ENCODE measurements around the gene CTNNA3.
"Not testable (repeated sequence)": the region's sequence is repeated elsewhere in the genome, so short reads cannot be mapped to it uniquely, and the experiment has no call there.

DNA sequence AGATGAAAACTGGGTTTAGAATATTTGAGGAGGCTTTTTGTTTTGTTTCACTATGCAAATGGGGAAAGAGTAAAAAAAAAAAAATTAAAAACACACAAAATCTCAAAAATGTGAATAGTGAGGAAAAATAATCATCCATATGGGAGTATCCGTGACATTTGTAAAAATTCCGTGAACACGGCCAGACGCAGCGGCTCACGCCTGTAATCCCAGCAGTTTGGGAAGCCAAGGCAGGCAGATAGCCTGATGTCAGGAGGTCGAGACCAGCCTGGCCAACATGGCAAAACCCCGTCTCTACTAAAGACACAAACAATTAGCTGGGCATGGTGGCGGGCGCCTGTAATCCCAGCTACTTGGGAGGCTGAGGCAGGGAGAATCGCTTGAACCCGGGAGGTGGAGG is 1342.2 kb downstream of the CTNNA3 start:
- TF ChIP-seq, protein P1, sequence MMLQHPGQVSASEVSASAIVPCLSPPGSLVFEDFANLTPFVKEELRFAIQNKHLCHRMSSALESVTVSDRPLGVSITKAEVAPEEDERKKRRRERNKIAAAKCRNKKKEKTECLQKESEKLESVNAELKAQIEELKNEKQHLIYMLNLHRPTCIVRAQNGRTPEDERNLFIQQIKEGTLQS (IDR thresholded peaks at IDR 0.05) = not testable (repeated sequence)
- TF ChIP-seq, protein P2, sequence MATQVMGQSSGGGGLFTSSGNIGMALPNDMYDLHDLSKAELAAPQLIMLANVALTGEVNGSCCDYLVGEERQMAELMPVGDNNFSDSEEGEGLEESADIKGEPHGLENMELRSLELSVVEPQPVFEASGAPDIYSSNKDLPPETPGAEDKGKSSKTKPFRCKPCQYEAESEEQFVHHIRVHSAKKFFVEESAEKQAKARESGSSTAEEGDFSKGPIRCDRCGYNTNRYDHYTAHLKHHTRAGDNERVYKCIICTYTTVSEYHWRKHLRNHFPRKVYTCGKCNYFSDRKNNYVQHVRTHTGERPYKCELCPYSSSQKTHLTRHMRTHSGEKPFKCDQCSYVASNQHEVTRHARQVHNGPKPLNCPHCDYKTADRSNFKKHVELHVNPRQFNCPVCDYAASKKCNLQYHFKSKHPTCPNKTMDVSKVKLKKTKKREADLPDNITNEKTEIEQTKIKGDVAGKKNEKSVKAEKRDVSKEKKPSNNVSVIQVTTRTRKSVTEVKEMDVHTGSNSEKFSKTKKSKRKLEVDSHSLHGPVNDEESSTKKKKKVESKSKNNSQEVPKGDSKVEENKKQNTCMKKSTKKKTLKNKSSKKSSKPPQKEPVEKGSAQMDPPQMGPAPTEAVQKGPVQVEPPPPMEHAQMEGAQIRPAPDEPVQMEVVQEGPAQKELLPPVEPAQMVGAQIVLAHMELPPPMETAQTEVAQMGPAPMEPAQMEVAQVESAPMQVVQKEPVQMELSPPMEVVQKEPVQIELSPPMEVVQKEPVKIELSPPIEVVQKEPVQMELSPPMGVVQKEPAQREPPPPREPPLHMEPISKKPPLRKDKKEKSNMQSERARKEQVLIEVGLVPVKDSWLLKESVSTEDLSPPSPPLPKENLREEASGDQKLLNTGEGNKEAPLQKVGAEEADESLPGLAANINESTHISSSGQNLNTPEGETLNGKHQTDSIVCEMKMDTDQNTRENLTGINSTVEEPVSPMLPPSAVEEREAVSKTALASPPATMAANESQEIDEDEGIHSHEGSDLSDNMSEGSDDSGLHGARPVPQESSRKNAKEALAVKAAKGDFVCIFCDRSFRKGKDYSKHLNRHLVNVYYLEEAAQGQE (IDR thresholded peaks at IDR 0.05) = not testable (repeated sequence)
- TF ChIP-seq SP1 (IDR thresholded peaks at IDR 0.05); JUND (IDR thresholded peaks at IDR 0.05); RAD21 (IDR thresholded peaks at IDR 0.05); TAF1 (conservative IDR thresholded peaks at IDR 0.05); FOXA1 (IDR thresholded peaks at IDR 0.05); HNF4G (IDR thresholded peaks at IDR 0.05); FOXA2 (IDR thresholded peaks at IDR 0.05); GABPA (IDR thresholded peaks at IDR 0.05 in 1 of 2, conservative IDR thresholded peaks at IDR 0.05 in 1 of 2): not testable (repeated sequence)
- TF ChIP-seq, protein P3, sequence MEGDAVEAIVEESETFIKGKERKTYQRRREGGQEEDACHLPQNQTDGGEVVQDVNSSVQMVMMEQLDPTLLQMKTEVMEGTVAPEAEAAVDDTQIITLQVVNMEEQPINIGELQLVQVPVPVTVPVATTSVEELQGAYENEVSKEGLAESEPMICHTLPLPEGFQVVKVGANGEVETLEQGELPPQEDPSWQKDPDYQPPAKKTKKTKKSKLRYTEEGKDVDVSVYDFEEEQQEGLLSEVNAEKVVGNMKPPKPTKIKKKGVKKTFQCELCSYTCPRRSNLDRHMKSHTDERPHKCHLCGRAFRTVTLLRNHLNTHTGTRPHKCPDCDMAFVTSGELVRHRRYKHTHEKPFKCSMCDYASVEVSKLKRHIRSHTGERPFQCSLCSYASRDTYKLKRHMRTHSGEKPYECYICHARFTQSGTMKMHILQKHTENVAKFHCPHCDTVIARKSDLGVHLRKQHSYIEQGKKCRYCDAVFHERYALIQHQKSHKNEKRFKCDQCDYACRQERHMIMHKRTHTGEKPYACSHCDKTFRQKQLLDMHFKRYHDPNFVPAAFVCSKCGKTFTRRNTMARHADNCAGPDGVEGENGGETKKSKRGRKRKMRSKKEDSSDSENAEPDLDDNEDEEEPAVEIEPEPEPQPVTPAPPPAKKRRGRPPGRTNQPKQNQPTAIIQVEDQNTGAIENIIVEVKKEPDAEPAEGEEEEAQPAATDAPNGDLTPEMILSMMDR (IDR thresholded peaks at IDR 0.05; ENCODE audit: low read depth, low read length, missing input control) = not testable (repeated sequence)
- TF ChIP-seq, protein P4, sequence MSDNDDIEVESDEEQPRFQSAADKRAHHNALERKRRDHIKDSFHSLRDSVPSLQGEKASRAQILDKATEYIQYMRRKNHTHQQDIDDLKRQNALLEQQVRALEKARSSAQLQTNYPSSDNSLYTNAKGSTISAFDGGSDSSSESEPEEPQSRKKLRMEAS (IDR thresholded peaks at IDR 0.05) = not testable (repeated sequence)
- TF ChIP-seq, protein P5, sequence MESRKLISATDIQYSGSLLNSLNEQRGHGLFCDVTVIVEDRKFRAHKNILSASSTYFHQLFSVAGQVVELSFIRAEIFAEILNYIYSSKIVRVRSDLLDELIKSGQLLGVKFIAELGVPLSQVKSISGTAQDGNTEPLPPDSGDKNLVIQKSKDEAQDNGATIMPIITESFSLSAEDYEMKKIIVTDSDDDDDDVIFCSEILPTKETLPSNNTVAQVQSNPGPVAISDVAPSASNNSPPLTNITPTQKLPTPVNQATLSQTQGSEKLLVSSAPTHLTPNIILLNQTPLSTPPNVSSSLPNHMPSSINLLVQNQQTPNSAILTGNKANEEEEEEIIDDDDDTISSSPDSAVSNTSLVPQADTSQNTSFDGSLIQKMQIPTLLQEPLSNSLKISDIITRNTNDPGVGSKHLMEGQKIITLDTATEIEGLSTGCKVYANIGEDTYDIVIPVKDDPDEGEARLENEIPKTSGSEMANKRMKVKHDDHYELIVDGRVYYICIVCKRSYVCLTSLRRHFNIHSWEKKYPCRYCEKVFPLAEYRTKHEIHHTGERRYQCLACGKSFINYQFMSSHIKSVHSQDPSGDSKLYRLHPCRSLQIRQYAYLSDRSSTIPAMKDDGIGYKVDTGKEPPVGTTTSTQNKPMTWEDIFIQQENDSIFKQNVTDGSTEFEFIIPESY (IDR thresholded peaks at IDR 0.05) = not testable (repeated sequence)
